HG03175 (cell line): ENCODE data around the gene ZNF280B.
"Not testable (repeated sequence)": the region's sequence is repeated elsewhere in the genome, so short reads cannot be mapped to it uniquely, and the experiment has no call there.

Experiments
- ATAC-seq: cut with Tn5 transposase; IDR thresholded peaks from one replicate; pipeline ENCODE4 v1.9.1; 2021; ENCODE audit warnings: mild to moderate bottlenecking, moderate library complexity; ENCODE audit not compliant: unreplicated experiment

The ZNF280B gene

DNA sequence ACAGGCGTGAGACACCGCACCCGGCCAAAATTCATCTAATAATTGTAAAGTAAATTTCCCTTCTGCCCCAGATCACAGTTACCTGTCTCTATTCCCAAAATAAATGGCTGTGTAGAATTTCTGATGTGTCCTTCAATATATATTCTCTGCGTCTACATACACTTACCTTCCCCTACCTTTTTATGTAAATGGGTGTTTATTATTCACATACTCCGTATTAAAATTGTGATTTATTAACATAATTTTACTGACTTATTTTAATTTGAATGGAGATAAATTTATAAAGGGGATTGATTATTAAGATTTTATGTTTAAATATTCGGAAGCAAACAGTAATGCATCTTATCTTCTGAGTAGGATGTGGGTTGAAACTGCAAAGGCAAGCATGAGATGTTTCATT lies 28.0 kb upstream of the ZNF280B start:
- ATAC-seq: no peak

DNA sequence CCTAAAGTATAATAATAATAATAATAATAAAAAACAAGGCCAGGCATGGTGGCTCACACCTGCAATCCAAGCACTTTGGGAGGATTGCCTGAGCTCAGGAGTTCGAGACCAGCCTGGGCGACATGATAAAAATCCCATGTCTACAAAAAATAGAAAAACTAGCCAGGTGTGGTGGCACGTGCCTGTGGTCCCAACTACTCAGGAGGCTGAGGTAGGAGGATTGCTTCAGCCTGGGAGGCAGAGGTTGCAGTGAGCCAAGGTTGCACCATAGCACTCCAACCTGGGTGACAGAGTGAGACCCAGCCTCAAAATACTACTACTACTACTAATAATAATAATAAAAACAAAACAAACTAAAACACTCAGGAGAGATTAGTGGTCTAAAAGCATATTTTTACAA lies 27.1 kb upstream of the ZNF280B start:
- no peak for ATAC-seq

DNA sequence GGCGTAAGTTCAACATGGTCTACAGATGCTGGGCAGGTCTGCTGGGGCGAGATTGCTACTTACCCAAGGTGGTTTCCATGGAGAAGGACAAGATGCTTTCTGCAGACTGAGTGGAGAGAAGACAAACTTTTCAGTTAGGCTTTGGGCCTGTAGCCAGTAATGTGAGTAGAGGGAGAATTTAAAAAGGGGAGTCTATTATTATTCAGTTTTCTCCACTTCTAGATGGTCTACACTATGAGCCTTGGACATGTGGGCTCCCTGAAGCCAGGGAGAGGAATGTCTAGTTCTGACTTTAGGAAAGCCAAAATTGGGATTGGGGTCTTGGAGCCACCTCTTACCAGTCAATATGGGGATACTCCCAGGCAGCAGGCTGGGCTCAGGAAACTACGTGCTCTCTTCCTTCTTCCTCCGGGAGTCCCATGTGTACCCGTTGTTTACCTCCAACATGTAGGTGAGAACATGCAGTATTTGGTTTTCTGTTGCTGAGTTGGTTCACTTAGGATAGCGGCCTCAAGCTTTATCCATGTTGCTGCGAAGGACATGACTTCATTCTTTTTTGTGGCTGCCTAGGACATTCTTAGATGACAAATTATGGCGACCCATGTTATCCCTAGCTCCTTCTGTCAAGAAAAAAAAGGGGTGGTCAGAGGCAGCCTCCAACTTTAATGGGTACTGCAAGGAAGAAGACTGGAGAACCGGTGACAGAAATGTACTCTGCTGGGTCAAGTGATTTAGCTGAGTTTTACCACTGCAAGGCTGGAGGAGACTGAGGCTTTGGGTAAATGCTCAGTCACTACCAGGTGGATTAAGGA lies 26.3 kb upstream of the ZNF280B start:
- no peak for ATAC-seq

DNA sequence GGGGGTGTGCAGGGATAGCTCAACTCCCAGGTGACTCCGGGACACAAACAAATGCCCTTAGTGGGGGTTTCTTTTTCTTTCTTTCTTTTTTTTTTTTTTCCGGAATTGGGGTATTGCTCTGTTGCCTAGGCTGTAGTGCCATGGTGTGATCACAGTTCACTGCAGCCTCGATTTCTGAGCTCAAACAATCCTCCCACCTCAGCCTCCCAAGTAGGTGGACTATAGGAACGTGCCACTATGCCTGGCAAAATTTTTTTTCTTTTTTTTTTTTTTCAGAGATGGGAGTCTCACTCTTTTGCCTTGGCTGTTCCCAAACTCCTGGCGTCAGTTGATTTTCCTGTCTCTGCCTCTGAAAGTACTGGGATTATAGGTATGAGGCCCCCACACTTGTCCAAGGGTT lies 25.3 kb upstream of the ZNF280B start:
- ATAC-seq: no peak

DNA sequence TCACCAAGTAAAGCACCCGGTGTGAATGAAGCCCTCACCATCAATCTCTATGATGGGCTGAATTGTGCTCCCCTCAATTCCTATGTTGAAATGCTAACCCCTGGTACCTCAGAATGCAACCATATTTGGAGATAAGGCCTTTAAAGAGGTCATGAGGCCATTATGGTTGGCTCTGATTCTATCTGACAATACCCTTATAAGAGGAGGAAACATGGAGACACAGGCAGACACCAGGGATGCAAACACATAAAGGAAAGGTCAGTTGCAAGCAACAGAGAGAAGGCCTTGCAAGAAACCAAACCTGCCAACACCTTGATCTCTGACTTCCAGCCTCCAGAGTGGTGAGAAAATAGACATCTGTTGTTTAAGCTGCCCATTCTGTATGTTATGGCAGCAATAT lies 24.9 kb upstream of the ZNF280B start:
- no peak for ATAC-seq

DNA sequence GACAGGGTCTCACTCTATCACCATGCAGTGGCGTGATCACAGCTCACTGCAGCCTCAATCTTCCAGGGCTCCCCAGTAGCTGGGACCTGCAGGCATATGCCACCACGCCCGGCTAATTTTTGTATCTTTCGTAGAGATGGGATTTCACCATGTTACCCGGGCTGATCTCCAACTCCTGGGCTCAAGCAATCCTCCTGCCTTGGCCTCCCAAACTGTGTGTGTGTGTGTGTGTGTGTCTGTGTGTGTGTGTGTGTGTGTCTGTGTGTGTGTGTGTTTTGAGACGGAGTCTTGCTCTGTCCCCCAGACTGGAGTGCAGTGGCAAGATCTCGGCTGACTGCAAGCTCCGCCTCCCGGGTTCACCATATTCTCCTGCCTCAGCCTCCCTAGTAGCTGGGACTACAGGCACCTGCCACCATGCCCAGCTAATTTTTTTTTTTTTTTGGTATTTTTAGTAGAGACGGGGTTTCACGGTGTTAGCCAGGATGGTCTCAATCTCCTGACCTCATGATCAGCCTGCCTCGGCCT lies 24.1 kb upstream of the ZNF280B start:
- not testable (repeated sequence) for ATAC-seq

GRCh38 chr22:22531770-22532546 lies 23.4 kb upstream of the ZNF280B start:
- ATAC-seq: no peak

DNA sequence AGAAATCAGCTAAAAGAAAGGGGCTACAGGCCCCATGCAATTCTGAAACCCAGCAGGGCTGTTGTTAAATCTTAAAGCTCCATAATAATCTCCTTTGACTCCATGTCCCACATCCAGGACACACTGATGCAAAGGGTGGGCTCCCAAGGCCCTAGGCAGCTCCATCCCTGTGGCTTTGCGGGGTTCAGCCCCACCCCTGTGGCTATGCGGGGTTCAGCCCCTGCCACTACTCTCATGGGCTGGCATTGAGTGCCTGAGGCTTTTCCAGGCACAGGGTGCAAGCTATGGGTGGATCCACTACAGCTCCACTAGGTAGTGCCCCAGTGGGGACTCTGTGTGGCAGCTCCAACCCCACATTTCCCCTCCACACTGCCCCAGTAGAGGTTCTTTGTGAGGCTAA lies 20.2 kb upstream of the ZNF280B start:
- no peak for ATAC-seq

DNA sequence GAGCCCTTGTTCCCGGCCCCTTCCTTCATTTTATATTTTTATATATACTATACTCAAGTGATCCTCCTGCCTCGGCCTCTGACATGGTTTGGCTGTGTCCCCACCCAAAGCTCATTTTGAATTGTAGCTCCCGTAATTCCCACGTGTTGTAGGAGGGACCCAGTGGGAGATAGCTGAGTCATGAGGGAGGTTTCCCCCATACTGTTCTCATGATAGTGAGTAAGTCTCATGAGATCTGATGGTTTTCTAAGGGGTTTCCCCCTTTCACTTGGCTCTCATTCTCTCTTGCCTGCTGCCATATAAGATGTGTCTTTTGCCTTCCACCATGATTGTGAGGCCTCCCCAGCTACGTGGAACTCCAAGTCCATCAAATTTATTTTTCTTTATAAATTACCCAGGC lies 18.8 kb upstream of the ZNF280B start:
- ATAC-seq: no peak

GRCh38 chr22:22526125-22526912 lies 17.8 kb upstream of the ZNF280B start:
- no peak for ATAC-seq

DNA sequence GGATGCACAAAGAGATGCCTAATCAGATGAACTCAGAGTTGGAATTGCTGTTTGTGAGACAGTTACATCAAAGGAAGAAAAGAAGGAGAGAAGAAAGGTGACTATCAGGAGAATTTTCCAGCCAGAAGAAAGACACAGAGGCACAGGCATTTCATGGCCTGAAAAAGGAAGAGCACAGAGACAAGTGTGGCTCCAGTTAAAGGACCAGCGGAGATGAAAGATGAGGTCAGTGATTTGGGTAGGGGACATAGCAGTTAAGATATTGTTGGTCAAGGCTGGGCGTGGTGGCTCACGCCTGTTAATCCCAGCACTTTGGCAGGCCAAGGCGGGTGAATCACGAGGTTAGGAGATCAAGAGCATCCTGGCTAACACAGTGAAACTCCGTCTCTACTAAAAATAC lies 15.0 kb upstream of the ZNF280B start:
- no peak for ATAC-seq

DNA sequence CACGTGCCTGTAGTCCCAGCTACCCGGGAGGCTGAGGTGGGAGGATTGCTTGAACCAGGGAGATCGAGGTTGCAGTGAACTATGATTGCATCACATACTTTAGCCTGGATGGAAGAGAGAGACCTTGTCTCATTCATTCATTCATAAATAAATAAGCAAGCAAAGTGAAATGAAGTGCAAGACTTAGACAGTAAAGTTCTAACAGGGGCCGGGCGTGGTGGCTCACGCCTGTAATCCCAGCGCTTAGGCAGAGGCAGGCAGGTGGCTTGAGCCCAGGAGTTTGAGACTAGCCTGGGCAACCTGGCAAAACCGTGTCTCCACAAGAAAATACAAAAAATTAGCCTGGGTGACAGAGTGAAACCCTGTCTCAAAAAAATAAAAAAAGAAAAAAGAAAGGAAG lies 13.1 kb upstream of the ZNF280B start:
- no peak for ATAC-seq

GRCh38 chr22:22520667-22521602 lies 12.4 kb upstream of the ZNF280B start:
- no peak for ATAC-seq

- no peak for ATAC-seq
These were observed 11.6 kb upstream of the ZNF280B start, which contains the start of gene ZNF280A for GRCh38 chr22:22520020-22520656. ZNF280A (minus strand) TSS chr22:22520270; CDS start chr22:22515630, 4,640 bp downstream.

- no peak for ATAC-seq
These were observed 11.0 kb upstream of the ZNF280B start for GRCh38 chr22:22519591-22519990.

GRCh38 chr22:22516992-22517391 lies 8.4 kb upstream of the ZNF280B start:
- no peak for ATAC-seq

DNA sequence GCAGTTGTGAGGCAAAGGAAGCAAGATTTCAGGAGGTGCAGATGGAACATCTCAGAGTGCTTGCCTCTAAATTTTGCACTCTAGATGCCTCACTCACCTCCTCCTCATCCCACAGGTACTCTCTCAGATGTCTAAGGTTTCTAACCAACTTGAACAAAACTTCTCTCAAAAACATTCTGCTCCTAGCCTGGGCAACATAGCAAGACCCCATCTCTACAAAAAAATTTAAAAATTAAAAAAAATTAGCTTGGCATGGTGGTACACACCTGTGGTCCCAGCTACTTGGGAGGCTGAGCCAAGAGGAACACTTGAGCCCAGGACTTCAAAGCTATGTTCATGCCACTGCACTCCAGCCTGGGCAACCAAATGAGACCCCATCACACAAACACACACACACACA lies 7.3 kb upstream of the ZNF280B start:
- ATAC-seq: no peak

DNA sequence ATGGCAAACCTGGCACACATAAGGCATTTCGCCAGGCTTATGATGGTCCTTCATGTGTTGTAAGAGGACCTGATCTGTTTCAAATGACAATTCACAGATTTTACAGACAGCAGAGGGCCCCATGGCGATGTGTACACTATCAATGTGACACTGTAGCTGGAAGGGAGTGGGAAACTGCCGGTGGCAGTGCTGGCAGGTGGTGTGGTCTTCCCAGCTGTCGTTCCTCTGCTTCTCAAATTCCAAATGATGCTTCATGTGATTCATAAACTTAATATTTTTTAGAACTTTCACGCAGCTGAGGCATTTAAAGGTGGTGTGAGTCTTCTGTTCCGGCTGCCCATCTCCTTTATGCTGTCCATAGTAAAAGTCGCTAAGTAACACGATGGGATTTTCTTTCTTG lies 5.9 kb upstream of the ZNF280B start:
- ATAC-seq: not testable (repeated sequence)

DNA sequence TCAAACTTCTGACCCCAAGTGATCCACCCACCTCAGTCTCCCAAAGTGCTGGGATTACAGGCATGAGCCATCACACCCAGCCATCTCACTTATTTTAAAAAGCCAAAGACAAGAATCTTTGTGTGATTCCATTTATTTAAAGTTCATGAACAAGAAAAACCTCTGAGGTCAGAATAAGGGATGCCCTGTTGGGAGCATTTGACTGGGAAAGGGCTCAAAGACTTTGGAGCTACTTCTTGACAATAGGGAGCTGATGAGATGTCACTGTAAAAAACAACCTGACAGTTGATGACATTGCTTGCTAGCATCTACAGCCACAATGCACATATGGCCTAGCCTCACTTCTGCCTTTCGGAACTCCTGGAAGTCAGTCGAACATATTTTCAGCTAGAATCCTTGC lies 5.1 kb upstream of the ZNF280B start:
- ATAC-seq: no peak

- no peak for ATAC-seq
These were observed 4.4 kb upstream of the ZNF280B start for GRCh38 chr22:22512951-22513350.
